ENCODE results near the gene GOLT1A.

The GOLT1A gene
- total RNA-seq = 0 to 0.06 reads per million in 2 experiments

- no peak for DNase-seq (ENCODE audit: low read depth)
Observed at GRCh38 chr1:204213668-204214662, at the start of gene GOLT1A. TSS of gene GOLT1A (minus strand) at chr1:204213988. CDS start at chr1:204213906, 82 bp downstream.

- no peak for DNase-seq (ENCODE audit: low read depth)
Observed at GRCh38 chr1:204263254-204263910, 49.6 kb upstream of the GOLT1A start.

- DNase-seq (ENCODE audit: low read depth) = no peak
Observed at GRCh38 chr1:204262506-204263253, 48.9 kb upstream of the GOLT1A start.

GRCh38 chr1:204261746-204262505, 48.1 kb upstream of the GOLT1A start:
- DNase-seq (ENCODE audit: low read depth) = no peak

- no peak for DNase-seq (ENCODE audit: low read depth)
Observed at GRCh38 chr1:204261266-204261665, 47.5 kb upstream of the GOLT1A start.

GRCh38 chr1:204260601-204261197, 46.9 kb upstream of the GOLT1A start:
- DNase-seq (ENCODE audit: low read depth) = no peak

GRCh38 chr1:204259782-204260181, 46.0 kb upstream of the GOLT1A start:
- no peak for DNase-seq (ENCODE audit: low read depth)

- no peak for DNase-seq (ENCODE audit: low read depth)
Observed at GRCh38 chr1:204259196-204259595, 45.4 kb upstream of the GOLT1A start.

GRCh38 chr1:204258213-204259115, 44.7 kb upstream of the GOLT1A start:
- no peak for DNase-seq (ENCODE audit: low read depth)

- no peak for DNase-seq (ENCODE audit: low read depth)
Observed at GRCh38 chr1:204257446-204257845, 43.7 kb upstream of the GOLT1A start.

GRCh38 chr1:204256531-204256930, 42.7 kb upstream of the GOLT1A start:
- no peak for DNase-seq (ENCODE audit: low read depth)

GRCh38 chr1:204255966-204256365, 42.2 kb upstream of the GOLT1A start:
- no peak for DNase-seq (ENCODE audit: low read depth)

- DNase-seq (ENCODE audit: low read depth) = no peak
Observed at GRCh38 chr1:204255225-204255624, 41.4 kb upstream of the GOLT1A start.

- no peak for DNase-seq (ENCODE audit: low read depth)
Observed at GRCh38 chr1:204254031-204254661, 40.4 kb upstream of the GOLT1A start.

GRCh38 chr1:204251926-204252689, 38.3 kb upstream of the GOLT1A start:
- DNase-seq (ENCODE audit: low read depth) = no peak

- no peak for DNase-seq (ENCODE audit: low read depth)
Observed at GRCh38 chr1:204251286-204251685, 37.5 kb upstream of the GOLT1A start.

GRCh38 chr1:204250428-204251030, 36.7 kb upstream of the GOLT1A start:
- DNase-seq (ENCODE audit: low read depth) = no peak

GRCh38 chr1:204249736-204250427, 36.1 kb upstream of the GOLT1A start:
- no peak for DNase-seq (ENCODE audit: low read depth)

Data from T follicular helper cell (primary cell).